GM19099 (cell line): ENCODE measurements around the gene GMEB2.

Source experiments
- POLR2A ChIP-seq: IDR thresholded peaks from 3 replicates; pipeline ENCODE4 v1.6.1; 2011; ENCODE audit warnings: low read depth; ENCODE audit not compliant: insufficient read length; ENCODE audit errors: extremely low read depth

GMEB2 gene

DNA sequence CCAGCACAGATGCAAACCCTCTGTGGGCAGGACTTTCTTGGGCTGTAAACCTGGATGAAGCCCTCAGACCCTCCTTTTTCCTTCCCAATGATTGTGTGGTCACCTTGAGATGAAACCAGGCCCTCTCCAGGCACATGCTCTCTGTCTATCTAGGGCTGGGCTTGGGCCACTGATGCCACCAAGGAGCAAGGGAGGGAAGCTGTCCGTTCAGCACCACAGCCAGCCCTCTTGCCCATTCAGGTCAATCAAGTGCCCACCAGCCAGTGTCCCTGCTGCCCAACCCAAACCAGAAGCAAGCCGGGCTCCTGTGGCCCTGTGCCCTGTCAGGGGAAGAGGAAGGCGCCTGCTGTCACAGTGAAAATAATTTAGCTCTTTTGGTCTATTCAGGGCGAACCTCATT, 18.3 kb upstream of the GMEB2 start:
- no peak for TF ChIP-seq POLR2A

DNA sequence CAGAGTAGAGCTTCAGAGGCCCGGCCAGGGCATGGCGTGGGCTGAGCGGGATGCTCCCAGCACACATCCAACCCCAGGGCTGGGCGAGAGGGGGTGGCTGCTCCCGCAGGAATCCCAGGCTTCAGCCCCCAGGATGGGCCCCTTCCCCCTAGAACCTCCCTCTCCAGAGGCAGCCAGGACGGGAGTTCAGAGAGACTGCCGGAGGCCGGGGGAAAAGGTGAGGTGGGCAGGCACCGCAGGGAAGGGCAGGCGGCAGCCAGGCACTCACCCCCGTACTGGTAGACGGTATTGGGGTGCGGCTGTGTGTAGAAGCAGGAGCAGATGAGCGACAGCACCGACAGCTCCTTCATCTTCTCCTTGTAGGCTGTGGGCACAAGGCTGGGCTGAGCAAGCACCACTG, 17.0 kb upstream of the GMEB2 start:
- TF ChIP-seq POLR2A: no peak

DNA sequence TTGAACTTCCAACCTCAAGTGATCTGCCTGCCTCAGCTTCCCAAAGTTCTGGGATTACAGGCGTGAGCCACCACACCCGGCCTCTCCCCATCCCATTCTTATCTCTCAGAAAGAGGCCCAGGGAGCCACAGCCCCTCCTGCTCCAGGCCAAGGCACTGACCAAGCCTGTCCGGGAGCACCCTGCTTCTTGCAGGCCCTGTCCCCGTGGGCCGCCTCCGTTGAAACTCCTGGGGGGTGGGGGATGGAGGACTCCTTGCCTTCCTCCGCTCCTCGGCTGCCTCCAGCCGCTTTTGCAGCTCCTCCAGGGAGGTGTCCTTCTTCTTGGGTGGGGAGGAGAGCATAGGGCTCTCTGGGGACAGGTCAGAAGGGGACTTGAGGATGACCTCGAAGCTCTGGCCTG, 16.6 kb upstream of the GMEB2 start:
- no peak for TF ChIP-seq POLR2A

DNA sequence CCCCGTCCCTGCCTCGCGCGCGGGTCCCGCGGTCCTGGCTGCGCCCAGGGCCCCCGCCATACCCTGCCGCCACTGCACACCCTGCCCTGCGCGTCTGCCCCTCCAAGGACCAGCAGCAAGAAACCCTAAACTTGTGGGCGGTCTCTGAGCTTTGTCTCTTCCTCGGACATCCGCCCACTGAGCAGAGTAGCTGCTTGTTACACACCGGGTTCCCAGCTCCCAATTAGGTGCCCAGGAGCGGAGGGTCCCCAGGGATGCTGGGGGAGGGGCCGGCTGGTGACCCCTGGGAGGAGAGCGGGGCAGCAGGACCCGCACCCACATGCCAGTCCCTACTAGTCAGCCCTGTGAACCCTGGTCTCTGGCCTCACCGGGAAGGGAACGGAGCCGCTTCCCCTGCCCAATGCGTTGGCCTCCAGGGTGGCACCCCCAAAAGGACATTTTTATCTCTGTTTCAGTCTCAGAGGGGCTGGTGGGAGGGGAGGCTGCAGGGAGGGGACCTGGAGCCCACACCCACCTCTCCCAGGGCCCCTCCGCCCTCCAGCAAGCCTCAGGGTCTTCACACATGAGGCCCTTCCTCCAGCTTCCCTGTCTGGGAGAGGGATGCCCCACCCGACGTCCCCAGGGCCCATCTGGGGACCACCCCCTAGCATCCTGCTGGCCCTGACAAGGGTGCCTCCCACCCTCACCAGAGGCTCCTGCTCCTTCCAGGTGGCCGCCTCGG, 15.8 kb upstream of the GMEB2 start:
- no peak for TF ChIP-seq POLR2A

DNA sequence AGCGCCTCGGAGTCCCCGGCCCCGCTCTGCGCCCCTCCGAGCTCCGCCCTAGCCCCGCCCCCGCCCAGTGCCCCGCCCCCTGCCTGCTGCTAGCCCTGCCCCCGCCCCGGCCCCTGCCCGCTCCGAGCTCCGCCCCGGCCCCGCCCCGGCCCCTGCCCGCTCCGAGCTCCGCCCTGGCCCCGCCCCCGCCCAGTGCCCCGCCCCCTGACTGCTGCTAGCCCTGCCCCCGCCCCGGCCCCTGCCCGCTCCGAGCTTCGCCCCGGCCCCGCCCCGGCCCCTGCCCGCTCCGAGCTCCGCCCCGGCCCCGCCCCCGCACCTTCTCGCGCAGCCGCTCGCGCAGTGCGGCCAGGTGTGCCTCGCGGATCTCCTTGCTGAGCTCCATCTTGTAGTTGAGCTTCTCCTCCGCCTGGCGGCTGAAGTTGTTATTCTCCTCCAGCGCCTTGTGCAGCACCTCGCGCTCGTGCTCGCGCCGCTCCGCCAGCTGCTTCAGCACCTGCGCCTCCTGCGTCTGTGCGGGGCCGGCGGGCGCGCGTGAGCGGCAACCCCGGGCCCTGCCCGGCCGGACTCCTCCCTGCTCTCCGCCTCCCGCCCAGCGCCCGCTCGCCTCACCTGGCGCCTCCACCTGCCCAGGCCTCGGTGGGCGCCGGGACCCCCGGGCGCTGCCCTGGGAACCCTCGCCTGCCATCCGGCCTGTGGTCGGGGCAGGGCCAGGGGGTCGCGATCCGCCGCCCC, 15.1 kb upstream of the GMEB2 start:
- peak; percentile 38 for TF ChIP-seq POLR2A

DNA sequence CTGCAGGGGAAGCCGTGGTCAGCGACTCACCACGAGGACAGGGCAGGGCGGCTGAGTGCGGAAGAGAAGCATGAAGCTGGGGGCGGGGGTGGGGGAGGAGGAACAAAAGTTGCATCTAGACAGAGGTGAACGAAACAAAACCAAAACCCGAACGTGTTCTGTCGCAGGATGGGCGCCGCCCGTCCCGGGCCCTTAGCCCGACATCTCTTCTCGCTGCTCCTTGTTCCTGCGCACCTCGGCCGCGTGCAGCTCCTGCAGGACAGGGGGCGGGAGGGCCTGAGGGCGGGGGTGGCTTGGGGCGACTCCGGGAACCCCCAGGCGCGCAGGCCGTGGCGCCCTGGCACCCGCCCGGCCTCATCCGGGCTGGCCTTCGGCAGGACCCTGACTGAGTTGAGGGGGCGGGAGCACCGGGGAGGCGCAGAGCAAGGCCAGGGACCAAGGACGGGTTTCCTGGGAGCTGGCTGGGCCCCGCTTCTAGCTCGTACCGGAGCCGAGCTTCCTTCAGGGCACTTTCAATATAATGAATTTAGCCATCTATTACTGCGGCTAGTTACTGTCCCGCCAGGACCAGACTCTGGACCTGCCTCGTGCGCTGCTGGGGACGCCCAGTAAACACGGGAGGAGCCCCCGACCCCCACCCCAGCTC, 14.4 kb upstream of the GMEB2 start:
- TF ChIP-seq POLR2A: no peak

DNA sequence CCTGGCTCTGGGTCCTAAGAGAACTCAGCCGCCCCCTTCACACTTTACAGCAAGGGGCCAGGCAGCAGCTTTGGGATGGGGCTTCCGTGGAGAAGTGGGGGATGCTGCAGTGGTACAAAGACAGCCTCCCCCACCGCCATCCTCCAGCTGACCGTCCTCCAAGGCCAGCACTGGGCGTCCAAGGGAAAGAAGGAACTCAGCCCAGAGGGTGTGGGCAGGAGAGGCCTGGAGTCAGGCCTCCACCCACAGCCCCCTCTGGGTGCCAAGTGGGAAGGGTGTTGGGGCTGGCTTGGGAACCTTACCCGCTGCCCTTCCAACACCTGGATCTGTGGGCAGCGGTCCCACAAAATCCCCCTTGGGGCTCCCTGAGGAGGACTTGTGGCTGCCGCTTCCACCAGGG, 13.2 kb upstream of the GMEB2 start:
- TF ChIP-seq POLR2A: no peak

DNA sequence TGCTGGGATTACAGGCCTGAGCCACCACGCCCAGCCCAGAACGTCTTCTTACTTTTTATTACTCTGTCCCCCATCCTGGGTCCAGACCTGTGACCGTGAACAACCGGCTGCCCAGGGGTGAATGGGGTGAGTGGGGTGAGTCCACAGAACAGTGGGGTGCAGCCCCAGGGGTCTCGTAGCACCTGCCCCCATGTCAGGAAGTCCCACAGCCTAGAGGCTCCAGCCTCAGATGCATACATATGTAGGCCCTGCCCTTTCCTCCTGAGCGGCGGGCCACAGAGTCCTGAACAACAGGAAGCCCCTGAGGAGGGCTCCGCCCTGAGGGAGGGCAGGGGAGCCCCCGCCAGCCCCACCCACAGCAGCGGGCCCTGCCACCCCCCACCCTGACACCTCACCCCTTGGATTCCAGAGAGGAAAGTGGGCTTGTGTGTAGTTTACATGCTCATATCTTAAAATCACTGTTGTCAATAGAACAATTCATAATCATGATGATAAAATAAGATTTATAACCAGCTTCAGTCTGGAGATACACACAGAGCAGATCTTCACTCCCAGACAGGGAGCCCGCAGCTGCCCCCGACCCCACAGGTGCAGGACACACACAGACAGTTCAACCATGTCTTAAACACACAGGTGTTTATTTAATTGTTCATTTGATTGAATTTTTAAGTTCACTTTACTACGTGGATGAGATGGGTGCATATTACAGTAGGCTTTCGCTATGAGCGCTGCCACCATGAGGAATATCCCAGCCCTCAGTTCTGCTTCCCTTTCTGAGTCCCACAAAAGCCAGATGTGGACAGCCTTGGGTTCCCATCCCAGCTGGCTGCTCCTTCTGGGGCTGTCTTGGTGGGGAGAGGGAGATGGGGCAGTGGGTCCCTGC, 12.4 kb upstream of the GMEB2 start:
- TF ChIP-seq POLR2A: peak; percentile 52

DNA sequence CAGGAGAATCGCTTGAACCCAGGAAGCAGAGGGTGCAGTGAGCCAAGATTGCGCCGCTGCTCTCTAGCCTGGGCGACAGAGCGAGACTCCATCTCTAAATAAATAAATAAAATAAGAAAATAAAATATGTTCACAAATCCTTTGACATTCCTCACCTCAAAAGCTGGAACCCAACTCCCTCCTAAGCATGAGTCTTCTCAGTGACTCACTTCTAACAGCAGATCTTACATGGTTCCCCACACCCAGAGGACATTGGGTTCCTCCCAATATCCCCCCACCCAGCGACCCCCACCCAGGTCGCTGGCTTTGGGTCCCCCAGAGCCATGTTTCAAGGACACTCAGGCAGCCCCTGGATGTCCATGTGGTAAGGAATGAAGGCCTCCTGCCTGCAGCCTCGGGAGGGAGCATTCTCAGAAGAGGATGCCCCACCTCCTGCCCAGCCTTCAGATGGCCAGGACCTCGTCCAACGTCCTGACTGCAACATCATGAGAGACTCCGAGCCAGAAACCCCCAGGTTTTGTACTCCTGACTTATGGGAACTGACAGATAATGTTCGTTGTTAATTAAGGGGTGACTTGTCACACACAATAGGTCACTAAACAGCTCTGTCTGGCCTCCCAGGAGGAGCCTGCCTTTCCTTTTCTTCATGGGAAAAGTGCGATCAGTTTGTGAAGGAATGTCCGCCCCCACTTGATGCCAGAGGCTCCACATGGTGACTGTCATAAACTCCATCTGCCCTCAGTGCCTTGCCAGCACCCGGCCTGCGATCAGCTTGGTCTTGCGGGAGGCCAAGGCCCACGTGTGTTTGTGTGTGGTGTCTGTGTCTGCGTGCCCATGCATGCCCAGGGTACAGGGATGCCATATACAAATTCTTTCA, 10.1 kb upstream of the GMEB2 start:
- TF ChIP-seq POLR2A: no peak

DNA sequence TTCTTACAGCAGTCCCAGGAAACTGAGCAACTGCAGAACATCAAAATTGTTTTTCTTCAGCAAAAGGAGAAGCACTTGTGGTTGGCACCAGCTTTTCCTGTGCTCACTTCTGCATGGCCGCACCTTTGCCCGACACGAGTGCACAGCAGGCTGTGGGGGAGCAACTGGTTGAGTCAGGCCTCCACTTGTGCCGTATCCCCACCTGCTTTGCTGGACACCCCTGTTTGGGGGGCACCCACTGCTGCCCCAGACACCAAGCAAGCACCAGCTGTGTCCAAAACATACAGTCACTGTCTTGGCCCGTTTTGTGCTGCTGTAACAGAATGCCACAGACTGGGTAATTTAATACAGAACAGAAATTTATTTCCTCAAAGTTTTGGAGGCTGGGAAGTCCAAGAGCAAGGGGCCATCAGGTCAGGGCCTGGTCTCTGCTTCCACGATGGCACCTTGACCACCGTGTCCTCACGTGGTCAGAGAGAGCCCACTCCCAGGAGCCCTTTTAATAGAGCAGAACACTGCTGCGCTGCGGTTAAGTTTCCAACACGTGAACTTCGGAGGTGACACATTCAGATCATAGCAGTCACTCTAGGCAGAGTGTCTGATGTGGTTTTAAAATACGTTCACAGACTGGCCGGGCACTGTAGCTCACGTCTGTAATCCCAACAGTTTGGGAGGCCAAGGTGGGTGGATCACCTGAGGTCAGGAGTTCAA, 8.7 kb upstream of the GMEB2 start:
- TF ChIP-seq POLR2A: no peak

DNA sequence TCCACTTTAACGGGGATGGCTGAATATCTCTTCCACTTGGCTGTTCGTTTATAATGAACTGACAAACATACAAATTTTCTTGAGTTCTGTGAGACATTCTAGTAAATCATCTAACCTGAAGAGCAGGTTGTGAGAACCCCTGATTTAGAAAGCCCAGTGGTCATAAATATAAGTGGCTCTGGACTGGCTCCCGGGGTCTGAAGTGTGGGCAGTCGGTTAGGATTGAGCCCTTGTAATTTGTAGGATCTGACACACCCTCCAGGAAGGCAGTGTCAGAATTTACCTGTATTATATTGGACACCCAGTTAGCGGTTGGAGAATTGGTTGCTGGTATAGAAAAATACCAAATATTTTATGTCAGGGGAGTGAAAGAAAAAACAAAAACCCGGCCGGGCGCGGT, 6.8 kb upstream of the GMEB2 start:
- TF ChIP-seq POLR2A: no peak

DNA sequence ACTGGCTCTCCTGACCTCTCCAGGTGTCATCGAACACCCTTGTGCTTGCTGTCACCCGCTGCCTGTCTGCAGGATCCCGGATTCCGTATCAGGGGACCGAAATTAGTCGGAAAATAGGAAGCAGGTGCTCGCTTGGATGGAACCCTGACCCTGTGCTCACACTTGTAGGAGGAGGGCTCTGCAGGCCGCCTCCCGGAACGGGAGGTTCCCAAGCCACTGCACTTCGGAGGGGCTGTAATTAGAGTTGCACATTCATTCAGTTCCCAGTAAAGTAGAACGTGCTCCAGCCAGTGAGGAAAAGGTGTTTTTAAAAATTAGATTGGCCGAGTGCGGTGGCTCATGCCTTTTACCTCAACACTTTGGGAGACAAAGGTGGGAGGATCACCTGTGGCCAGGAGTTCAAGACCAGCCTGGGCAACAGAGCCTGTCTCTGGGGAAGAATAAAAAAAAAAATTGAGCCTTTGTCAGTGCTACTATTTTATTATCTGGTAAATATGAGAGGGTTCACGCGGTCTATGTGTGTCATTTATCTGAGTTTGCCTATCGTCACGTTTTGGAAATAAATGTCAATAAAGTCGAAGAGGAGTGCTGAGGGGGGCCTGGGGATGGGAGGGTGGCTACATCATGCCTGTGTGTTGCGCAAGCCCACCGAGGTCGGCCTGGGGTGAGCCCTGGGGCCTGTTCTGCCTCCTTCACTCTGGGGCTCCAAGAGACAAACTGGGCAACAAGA, 1.5 kb upstream of the GMEB2 start:
- TF ChIP-seq POLR2A: peak; percentile 42

DNA sequence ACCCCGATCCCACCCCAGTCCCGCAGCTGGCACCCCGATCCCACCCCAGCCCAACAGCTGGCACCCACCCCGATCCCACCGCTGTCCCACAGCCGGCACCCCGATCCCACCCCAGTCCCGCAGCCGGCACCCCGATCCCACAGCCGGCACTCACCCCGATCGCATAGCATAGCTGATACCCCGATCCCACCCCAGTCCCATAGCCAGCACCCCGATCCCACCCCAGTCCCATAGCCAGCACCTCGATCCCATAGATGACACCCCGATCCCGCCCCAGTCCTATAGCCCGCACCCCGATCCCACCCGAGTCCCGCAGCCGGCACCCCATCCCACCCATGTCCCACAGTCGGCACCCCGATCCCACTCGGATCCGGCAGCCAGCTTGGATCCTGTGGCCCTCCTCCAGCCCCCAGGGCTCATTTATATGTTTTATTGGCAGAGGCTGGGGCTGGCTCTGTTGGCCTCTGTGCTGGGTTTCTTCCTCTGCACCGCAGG, 897 bp upstream of the GMEB2 start:
- no peak for TF ChIP-seq POLR2A
